ENCODE results near the gene ABLIM1. TPM values are rescaled to one million over a fixed set of nuclear protein-coding genes. Genes with fewer than 3 reads are reported as not detected.

Gene ABLIM1
- total RNA-seq, 1 experiment from 2014 or later = 10.4 TPM

DNA sequence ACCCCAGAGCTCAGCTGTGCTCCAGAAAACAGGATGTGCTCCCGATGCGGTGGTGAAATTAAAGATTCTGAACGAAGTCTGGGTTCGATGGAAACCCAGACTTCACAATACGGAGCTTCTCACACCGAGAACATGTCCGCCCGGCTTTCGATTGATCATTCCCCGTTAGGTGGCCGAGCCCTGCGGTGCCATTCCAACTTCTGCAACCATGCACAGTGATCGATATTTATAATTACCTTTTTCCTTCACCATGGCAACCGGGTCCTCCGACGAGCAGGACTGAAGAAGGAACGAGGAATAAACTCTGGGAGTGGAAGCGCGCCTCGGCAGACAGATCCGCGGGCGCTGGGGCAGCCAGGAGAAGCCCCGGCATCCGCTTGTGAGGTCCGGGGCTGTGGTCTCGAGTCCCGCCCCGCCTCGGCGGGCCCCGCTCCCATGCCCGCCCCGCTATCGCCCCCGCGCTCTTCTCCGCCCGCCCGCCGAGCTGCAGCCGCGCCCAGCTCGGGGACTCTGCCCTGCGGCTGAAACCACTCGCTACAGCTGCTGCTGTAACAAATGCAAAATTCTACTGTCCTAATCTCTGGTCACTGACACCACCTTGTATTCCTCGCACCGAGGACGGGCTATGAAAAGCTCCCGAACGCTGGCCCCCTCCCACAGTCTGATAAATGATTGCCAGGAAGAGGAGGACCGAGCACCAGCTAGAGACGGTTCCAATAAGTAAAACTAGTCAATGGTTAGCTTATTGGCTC is 26.2 kb downstream of the ABLIM1 start:
- peak overlapping the region; percentile 48 for H3K4me3 ChIP-seq
- no peaks in the 10 kb centered on the region for H3K27me3 ChIP-seq (replicated peaks)
- H3K36me3 ChIP-seq = peaks cover 4% of the 10 kb centered on the region; the same call in 1 of the 2 replicates
- H3K9me3 ChIP-seq (replicated peaks) = no peaks in the 10 kb centered on the region
- peaks cover 65% of the 10 kb centered on the region for H3K4me1 ChIP-seq (replicated peaks)
- DNase-seq (ENCODE audit: low read depth in 1 of 2, low spot score in 2 of 2) = peak; percentile 61 to 70
- peak overlapping the region; percentile 95 for H3K27ac ChIP-seq

DNA sequence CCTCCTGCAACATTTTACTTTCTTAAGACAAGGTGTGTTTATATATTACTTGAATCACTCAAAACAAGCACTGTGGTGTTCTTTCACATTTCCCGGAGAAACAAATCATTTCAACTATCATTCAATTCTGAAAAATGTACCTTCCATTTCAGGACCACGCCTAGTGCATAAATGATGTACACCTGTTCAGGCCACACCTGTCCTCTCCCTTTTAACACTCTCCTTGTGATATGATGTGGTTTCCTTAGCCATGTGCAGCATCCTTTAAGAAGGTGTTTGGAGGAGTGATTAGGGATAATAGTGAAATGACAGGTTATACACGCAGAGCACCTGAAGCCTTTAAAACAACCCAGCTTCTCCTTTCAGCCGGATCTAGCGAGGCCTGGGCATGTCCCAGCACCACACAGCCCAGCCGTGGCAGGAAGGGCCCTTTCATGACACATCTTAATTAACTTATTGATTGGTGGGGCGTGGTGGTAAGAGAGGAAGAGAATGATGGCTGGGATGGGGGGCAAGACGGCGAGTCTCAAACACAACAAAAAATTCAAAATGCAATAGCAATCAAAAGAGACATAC is 26.9 kb downstream of the ABLIM1 start:
- peaks cover 4% of the 10 kb centered on the region; the same call in 1 of the 2 replicates for H3K36me3 ChIP-seq
- H3K27me3 ChIP-seq (replicated peaks) = no peaks in the 10 kb centered on the region
- no peaks in the 10 kb centered on the region for H3K9me3 ChIP-seq (replicated peaks)
- H3K27ac ChIP-seq = no peak overlapping the region; the same call in 1 of the 2 replicates
- peaks cover 64% of the 10 kb centered on the region for H3K4me1 ChIP-seq (replicated peaks)
- peak overlapping the region; percentile 48 for H3K4me3 ChIP-seq
- DNase-seq (ENCODE audit: low read depth in 1 of 2, low spot score in 2 of 2) = peak in 1 of 2 experiments; percentile 14

DNA sequence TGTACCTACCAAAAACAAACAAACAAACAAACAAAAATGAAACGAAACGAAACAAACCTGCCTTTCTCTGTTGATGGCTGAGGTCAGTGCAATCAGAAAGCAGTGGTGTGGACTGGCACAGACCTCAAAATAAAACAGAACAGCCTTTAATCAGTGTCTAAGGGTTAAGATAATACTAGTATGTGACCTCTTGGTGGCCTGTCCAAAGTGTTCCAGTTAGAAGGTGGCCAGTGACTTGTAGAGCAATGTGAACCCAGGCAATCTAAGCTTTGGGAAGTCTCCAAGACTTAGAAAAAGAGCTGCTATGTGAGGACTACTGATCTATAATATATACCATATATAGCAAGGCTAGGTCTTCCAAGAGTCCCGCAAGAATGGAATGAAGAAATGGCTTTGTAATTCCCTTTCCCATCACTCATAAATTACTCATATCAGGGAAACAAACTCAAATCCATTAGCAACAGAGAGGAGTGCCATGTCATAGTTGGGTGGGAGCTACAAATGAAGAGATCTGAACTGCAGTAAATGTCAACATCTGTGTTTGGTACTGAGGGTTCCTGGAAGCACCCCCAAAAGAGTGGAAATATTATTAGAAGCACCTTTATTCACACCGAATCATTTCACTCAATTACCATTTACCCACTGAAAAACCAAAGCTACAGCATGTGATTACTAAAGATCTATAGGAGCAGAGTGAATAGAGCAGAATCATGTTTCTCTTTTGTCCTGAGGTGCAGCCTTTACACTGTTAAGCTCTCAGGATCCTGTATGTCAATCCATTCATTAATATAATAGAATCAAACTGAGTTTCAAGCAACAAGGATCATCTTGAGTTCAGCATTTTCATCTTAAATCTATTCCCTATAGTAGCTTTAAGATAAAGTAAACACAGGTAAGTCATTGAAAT is 28.0 kb downstream of the ABLIM1 start:
- Histone ChIP-seq H3K27me3 (replicated peaks) (no peaks in the 10 kb centered on the region), H3K4me3 (no peak overlapping the region), H3K36me3 (peaks cover 4% of the 10 kb centered on the region; the same call in 1 of the 2 replicates), H3K4me1 (replicated peaks) (peaks cover 61% of the 10 kb centered on the region), H3K27ac (no peak overlapping the region), H3K9me3 (replicated peaks) (no peaks in the 10 kb centered on the region)
- no peak for DNase-seq (ENCODE audit: low read depth in 1 of 2, low spot score in 2 of 2)

DNA sequence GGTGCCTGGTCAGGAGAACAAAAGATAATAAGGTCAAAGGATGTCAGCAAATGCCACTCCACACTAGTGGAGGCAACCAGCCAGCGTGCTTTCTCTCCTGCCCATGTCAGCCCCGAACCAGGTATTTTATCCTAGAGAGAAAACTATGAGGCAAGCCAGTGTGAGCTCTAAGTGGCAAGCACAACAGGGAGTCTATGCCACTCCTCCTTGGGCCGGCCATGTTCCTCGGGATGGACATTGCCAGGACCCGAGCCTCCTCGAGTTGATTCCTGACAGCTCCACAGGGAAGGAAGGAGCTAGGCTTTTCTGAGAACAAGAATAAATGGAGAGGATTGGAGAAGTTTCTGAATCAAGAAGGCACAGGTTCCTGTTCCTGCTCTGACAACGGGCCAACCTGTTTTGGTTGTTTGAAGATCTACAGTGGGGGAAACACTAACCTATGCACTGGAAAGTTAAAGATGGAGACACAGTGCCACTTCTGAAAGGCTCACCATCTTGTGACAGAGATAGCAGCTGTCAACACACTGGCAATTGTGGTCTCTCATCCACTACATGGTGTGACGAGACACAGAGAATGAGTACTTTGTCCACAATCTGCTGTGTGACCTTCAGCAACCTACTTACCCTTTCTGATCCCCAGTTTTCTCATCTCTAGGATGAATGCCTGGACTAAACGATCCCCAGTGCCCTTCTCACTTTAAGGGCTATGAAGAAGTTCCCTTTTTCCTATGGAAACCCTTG is 28.8 kb downstream of the ABLIM1 start:
- Histone ChIP-seq H3K9me3 (replicated peaks) (peaks cover 1% of the 10 kb centered on the region; the same call in 1 of the 2 replicates), H3K27me3 (replicated peaks) (no peaks in the 10 kb centered on the region), H3K27ac (no peak overlapping the region), H3K4me3 (no peak overlapping the region), H3K36me3 (peaks cover 4% of the 10 kb centered on the region; the same call in 1 of the 2 replicates), H3K4me1 (replicated peaks) (peaks cover 64% of the 10 kb centered on the region)
- no peak for DNase-seq (ENCODE audit: low read depth in 1 of 2, low spot score in 2 of 2)

DNA sequence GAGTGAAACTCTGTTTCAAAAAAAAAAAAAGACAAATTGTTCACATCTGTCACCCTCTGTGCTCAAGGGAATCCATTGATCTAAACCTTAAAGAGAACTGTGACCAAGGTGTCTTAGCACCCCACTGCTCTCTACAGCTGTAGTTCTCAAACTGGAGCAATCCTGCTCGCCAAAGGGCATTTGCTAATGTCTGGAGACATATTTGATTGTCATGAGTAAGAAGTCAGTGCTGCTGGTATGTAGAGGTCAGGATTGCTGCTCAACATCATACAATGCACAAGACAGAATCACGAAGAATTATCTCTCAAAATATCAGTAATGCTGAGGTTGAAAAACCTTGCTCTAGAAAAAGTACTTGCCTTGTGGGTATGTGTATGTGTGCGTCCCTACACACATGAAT is 30.0 kb downstream of the ABLIM1 start:
- Histone ChIP-seq H3K27ac (no peak overlapping the region), H3K4me1 (replicated peaks) (peaks cover 65% of the 10 kb centered on the region), H3K4me3 (no peak overlapping the region), H3K9me3 (replicated peaks) (peaks cover 3% of the 10 kb centered on the region; the same call in 1 of the 2 replicates), H3K36me3 (peaks cover 4% of the 10 kb centered on the region; the same call in 1 of the 2 replicates), H3K27me3 (replicated peaks) (no peaks in the 10 kb centered on the region)
- DNase-seq (ENCODE audit: low read depth in 1 of 2, low spot score in 2 of 2) = no peak

DNA sequence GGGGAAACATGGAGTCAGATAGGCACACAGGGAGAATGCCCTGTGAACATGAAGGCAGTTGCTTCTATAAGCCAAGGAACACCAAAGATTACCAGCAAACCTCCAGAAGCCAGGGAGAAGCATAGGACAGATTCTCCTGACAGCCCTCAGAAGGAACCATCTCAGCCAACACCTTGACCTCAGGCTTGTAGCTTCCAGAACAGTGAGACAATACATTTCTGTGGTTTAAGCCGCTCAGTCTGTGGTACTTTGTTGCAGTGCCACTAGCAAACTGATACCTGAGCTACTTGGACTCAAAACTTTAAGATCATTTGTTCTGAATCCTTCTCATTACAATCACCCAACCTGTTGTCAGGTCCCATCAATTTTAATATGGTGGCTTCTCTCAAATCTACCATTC is 31.2 kb downstream of the ABLIM1 start:
- Histone ChIP-seq H3K27me3 (replicated peaks) (no peaks in the 10 kb centered on the region), H3K36me3 (peaks cover 4% of the 10 kb centered on the region; the same call in 1 of the 2 replicates), H3K4me3 (no peak overlapping the region), H3K9me3 (replicated peaks) (peaks cover 3% of the 10 kb centered on the region; the same call in 1 of the 2 replicates), H3K4me1 (replicated peaks) (peaks cover 61% of the 10 kb centered on the region), H3K27ac (no peak overlapping the region)
- no peak for DNase-seq (ENCODE audit: low read depth in 1 of 2, low spot score in 2 of 2)

DNA sequence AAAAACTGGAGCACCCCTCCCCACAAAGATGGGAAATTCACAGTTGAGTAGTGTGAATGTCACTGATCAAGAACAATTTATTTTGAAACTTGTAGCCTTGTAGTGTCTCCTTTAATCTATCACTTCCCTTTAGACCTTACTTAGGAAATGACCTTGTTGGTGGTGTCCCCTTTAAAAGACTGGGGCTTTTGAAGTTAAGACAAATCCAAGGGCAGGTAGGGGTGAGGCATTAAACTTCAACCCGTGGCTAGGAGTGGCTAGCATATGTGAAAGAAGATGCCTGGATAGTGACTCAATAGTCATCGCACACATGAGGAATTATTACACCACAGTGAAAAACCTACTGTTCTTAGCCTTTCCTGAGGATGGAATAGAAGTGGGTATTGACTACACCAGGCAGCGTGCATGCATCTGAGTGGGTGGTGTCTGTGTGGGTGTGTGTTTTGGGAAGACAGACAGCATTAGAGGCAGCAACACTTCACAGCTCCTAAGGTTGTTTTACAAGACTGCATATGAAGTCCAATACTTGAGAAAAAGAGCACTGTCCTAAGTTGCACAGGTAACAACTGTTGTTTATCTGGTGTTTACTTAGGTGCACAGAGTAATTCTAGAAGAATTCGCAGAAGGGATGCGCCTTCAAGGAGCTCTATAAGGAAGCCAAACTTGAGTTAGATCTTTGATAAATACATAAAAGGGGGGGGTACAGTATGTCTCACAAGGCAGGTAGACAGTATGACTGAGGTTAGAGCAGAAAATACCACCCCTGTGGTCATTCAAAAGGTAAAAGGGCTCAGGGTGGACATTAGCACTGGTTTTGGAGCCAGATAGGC is 32.9 kb downstream of the ABLIM1 start:
- no peak for DNase-seq (ENCODE audit: low read depth in 1 of 2, low spot score in 2 of 2)
- Histone ChIP-seq H3K4me3 (no peak overlapping the region), H3K4me1 (replicated peaks) (peaks cover 47% of the 10 kb centered on the region), H3K27ac (peak overlapping the region; percentile 44), H3K36me3 (peaks cover 4% of the 10 kb centered on the region; the same call in 1 of the 2 replicates), H3K27me3 (replicated peaks) (no peaks in the 10 kb centered on the region), H3K9me3 (replicated peaks) (peaks cover 3% of the 10 kb centered on the region; the same call in 1 of the 2 replicates)

DNA sequence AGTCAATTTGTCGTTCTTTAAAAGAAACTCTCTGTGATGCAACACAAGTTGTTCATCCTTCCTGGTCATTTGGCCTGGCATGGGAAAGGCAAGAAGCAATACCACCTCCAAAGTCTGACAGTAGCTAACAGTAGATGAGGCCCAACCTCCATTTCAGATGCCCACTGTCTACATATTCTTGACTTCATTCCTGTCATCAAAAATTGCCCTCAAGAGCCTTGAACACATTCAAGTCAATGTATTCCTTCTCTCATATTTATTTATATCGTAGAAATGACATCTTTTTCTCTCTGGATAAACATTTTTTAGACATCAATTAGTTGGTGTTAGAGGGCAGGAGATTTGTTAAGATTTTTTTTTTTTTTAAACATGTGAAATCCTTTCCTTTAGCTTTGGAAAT is 33.7 kb downstream of the ABLIM1 start:
- Histone ChIP-seq H3K4me3 (no peak overlapping the region), H3K9me3 (replicated peaks) (peaks cover 3% of the 10 kb centered on the region; the same call in 1 of the 2 replicates), H3K27me3 (replicated peaks) (no peaks in the 10 kb centered on the region), H3K4me1 (replicated peaks) (peaks cover 40% of the 10 kb centered on the region), H3K36me3 (peaks cover 5% of the 10 kb centered on the region), H3K27ac (peak overlapping the region; percentile 44)
- DNase-seq (ENCODE audit: low read depth in 1 of 2, low spot score in 2 of 2) = no peak

DNA sequence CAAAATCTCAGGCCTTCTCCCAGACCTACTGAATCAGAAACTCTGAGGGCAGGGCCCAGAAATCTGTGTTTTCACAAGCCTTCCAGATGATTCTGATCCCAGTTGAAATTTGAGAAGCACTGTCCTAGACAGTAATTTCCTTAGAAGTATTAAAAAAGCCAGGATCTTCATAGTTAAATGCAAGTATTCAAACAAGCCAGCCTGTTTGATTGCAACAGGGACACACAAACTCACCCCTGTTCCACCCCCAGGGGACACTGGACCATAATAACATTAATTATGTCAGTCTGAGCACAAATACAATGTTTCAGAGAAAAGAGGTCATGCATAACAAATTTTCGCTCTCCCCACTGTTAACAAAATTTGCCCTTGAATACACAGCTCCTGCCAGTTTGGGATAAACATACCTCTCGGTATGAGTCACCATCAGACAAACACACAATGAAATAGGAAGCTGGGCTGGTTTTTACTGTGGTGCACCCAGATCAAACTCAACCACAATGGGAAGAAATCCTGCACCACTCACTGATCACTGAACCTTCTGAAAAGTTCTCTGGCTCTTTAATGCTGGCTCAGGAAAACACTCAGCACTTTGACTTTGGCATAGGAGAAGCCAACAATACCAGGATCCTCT is 34.3 kb downstream of the ABLIM1 start:
- Histone ChIP-seq H3K4me3 (no peak overlapping the region), H3K27me3 (replicated peaks) (no peaks in the 10 kb centered on the region), H3K9me3 (replicated peaks) (peaks cover 3% of the 10 kb centered on the region; the same call in 1 of the 2 replicates), H3K4me1 (replicated peaks) (peaks cover 39% of the 10 kb centered on the region), H3K27ac (peak overlapping the region; percentile 51), H3K36me3 (peaks cover 5% of the 10 kb centered on the region)
- DNase-seq (ENCODE audit: low read depth in 1 of 2, low spot score in 2 of 2) = peak; percentile 80 to 93

DNA sequence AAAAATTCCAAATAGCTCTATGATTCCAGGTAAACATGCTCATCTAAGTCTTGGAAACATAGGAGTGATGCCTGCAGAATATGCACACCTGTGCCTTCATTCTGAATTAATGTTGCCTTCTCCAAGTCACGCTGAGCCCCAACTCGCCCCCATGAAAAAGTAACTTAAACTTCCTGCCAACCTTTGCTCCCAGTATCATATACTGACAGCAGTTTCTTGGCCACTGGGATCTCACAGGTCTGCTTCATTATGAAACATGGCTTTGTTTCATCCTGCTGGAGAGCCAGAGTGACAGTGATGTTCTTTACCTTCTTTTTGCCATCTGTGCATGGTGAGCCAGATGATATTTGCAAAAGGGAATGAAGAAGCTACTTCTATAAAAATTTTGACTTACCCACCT is 34.9 kb downstream of the ABLIM1 start:
- peaks cover 39% of the 10 kb centered on the region for H3K4me1 ChIP-seq (replicated peaks)
- no peaks in the 10 kb centered on the region for H3K27me3 ChIP-seq (replicated peaks)
- no peak overlapping the region for H3K4me3 ChIP-seq
- peaks cover 3% of the 10 kb centered on the region; the same call in 1 of the 2 replicates for H3K9me3 ChIP-seq (replicated peaks)
- peaks cover 5% of the 10 kb centered on the region for H3K36me3 ChIP-seq
- DNase-seq (ENCODE audit: low read depth in 1 of 2, low spot score in 2 of 2) = no peak
- H3K27ac ChIP-seq = peak overlapping the region; percentile 51

DNA sequence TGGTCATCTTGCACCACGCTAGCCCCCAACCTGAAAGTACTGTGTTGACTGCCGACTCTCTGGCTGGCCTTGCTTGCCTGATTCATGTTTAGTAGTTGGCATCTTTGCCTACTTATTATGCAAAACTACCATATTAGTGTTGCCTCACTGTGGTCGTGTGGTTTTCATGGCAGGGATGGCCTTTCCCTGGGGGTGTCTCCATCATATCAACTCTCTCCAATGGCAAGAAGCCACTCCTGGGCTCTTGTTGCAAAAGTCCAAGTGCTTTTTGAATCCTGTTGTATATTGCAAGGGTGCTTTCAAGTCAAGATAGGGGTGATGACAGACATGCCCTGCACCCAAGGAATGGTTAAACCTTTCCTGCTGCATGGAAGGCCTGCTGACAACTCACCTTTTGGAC is 39.4 kb downstream of the ABLIM1 start:
- peaks cover 28% of the 10 kb centered on the region for H3K4me1 ChIP-seq (replicated peaks)
- H3K36me3 ChIP-seq = peaks cover 5% of the 10 kb centered on the region
- no peaks in the 10 kb centered on the region for H3K9me3 ChIP-seq (replicated peaks)
- no peaks in the 10 kb centered on the region for H3K27me3 ChIP-seq (replicated peaks)
- no peak for DNase-seq (ENCODE audit: low read depth in 1 of 2, low spot score in 2 of 2)
- no peak overlapping the region for H3K4me3 ChIP-seq
- no peak overlapping the region for H3K27ac ChIP-seq

DNA sequence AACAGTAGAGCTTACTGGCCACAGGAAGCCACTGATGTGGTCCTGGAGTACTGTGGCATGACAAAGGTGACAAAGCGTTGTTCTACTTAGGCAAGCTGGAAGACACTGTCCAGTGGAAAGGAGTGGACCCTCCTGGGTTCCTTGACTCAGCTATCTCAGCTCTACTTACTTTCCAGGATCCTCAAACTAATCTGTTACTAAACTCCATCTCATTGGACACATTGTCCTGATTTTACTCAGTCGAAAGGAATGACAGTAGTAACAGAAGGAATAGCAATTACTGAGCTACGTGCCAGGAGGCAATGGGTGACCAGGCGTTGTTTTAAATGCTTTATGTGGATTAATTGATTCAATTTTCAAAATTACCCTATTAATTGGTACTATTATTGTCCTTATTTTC is 41.6 kb downstream of the ABLIM1 start:
- no peaks in the 10 kb centered on the region for H3K9me3 ChIP-seq (replicated peaks)

More for the DNA sequence above, 41.6 kb downstream of the ABLIM1 start:
- H3K27me3 ChIP-seq (replicated peaks) = no peaks in the 10 kb centered on the region
- peaks cover 20% of the 10 kb centered on the region for H3K4me1 ChIP-seq (replicated peaks)
- peaks cover 5% of the 10 kb centered on the region for H3K36me3 ChIP-seq
- no peak for DNase-seq (ENCODE audit: low read depth in 1 of 2, low spot score in 2 of 2)
- H3K4me3 ChIP-seq = no peak overlapping the region
- no peak overlapping the region for H3K27ac ChIP-seq
